WERI-Rb-1 (cell line): ENCODE measurements around the gene SHTN1.

Experiments used
- DNase-seq: peaks from one replicate; pipeline ENCODE4 v3.0.0-alpha.2; 2020
- H3K27ac ChIP-seq: fragments of 250-450 bp; sonication (Bioruptor Pico); 2 replicates; pipeline ENCODE4 v1.5.1; 2020; ENCODE audit warnings: mild to moderate bottlenecking, moderate library complexity
- H3K27me3 ChIP-seq: fragments of 250-450 bp; sonication (Bioruptor Pico); 2 replicates; pipeline ENCODE4 v1.5.1; 2021; ENCODE audit warnings: mild to moderate bottlenecking, low read depth, moderate library complexity; ENCODE audit not compliant: insufficient read depth, severe bottlenecking
- H3K36me3 ChIP-seq: fragments of 250-450 bp; sonication (Bioruptor Pico); 2 replicates; pipeline ENCODE4 v1.5.1; 2020; ENCODE audit warnings: mild to moderate bottlenecking, moderate library complexity
- H3K4me3 ChIP-seq: 2 replicates; pipeline ENCODE4 v1.5.1; 2011; ENCODE audit warnings: low read depth, mild to moderate bottlenecking, control low read depth, low read length
- H3K9me3 ChIP-seq: fragments of 250-450 bp; sonication (Bioruptor Pico); 2 replicates; pipeline ENCODE4 v1.5.1; 2021; ENCODE audit warnings: mild to moderate bottlenecking, moderate library complexity; ENCODE audit not compliant: severe bottlenecking
- CTCF ChIP-seq: IDR thresholded peaks from 2 replicates; pipeline ENCODE4 v1.5.1; 2011; ENCODE audit warnings: low read depth, mild to moderate bottlenecking, control low read depth, inconsistent platforms, low read length

Gene SHTN1

GRCh38 chr10:117001144-117001543 lies 3.8 kb downstream of the SHTN1 start:
- H3K4me3 ChIP-seq, result no peak overlapping the region
- TF ChIP-seq CTCF, result no peak
- no peak for DNase-seq
- H3K36me3 ChIP-seq, result peaks cover 2% of the 10 kb centered on the region; the same call in 1 of the 2 replicates
- no peaks in the 10 kb centered on the region for H3K9me3 ChIP-seq
- no peaks in the 10 kb centered on the region for H3K27me3 ChIP-seq
- H3K27ac ChIP-seq, result no peak overlapping the region

GRCh38 chr10:117000580-117000979 lies 4.4 kb downstream of the SHTN1 start:
- TF ChIP-seq CTCF, result no peak

DNA sequence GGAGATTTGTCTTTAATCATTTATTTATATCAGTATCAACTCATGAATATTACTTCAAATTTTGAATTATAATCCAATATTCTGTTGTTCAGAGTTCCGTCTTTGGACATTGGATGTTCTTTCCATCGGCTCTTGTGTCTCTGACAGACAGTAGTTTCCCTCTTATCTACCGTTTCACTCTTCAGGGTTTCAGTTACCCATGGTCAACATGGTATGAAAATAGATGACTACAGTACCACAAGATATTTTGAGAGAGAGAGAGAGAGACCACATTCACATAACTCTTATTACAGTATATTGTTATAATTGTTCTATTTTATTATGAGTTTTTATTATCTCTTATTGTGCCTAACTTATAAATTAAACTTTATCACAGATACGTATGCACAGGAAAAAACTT lies 6.8 kb downstream of the SHTN1 start:
- H3K36me3 ChIP-seq, result no peaks in the 10 kb centered on the region; the same call in 1 of the 2 replicates
- no peak for TF ChIP-seq CTCF
- DNase-seq, result no peak
- no peaks in the 10 kb centered on the region for H3K27me3 ChIP-seq
- no peak overlapping the region for H3K4me3 ChIP-seq
- no peaks in the 10 kb centered on the region for H3K9me3 ChIP-seq
- no peak overlapping the region for H3K27ac ChIP-seq

More at GRCh38 chr10:117000580-117000979, 4.4 kb downstream of the SHTN1 start:
- H3K27ac ChIP-seq, result no peak overlapping the region
- no peaks in the 10 kb centered on the region for H3K27me3 ChIP-seq
- no peaks in the 10 kb centered on the region for H3K9me3 ChIP-seq
- H3K4me3 ChIP-seq, result no peak overlapping the region
- peaks cover 2% of the 10 kb centered on the region; the same call in 1 of the 2 replicates for H3K36me3 ChIP-seq
- no peak for DNase-seq

- no peak for TF ChIP-seq CTCF
- Histone ChIP-seq H3K9me3 (no peaks in the 10 kb centered on the region), H3K36me3 (no peaks in the 10 kb centered on the region), H3K27me3 (no peaks in the 10 kb centered on the region), H3K4me3 (no peak overlapping the region), H3K27ac (peak overlapping the region; percentile 47)
- no peak for DNase-seq
These were observed 8.0 kb downstream of the SHTN1 start for GRCh38 chr10:116997015-116997414.

DNA sequence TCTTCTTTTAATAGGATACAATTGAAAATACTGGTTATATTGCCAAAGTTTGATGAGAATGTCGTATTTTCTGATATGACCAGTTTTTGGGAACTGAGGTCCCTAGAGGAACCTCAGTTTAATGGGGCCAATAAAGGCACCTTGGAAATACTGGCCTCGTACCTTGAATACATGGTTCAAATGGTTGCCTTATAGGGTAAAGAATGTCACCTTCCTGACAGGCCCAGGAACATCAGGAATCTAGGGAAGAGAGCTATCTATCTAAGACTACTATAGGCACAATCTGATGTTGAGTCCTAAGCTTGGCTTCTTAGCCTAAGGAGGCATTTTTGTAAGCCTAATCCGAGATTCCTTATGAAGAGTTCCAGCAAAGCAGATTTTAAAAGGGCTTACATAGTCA lies 9.3 kb downstream of the SHTN1 start:
- Histone ChIP-seq H3K9me3 (no peaks in the 10 kb centered on the region), H3K27me3 (no peaks in the 10 kb centered on the region), H3K4me3 (no peak overlapping the region), H3K27ac (no peak overlapping the region), H3K36me3 (no peaks in the 10 kb centered on the region; the same call in 1 of the 2 replicates)
- DNase-seq, result no peak
- TF ChIP-seq CTCF, result no peak
